K562 (cell line): ENCODE data around the gene C4BPB. TPM values are rescaled to one million over a fixed set of nuclear protein-coding genes. Genes with fewer than 3 reads are reported as not detected.

Experiments used
- ASH1L ChIP-seq: fragments of 450-650 bp; IDR thresholded peaks from 2 replicates; pipeline ENCODE4 v1.6.1; 2018; ENCODE audit warnings: borderline replicate concordance, mild to moderate bottlenecking, low read depth; ENCODE audit not compliant: partially characterized antibody
- BCL6 ChIP-seq: fragments of 250-450 bp; sonication (Bioruptor Pico); IDR thresholded peaks from 2 replicates; pipeline ENCODE4 v1.4.0; 2020
- CEBPG ChIP-seq, 3 experiments: fragments of 200-800 bp in 1 of 3; sonication (Bioruptor generic) in 1 of 3; sonication (generic) in 1 of 3; formaldehyde crosslinking in 1 of 3; IDR thresholded peaks in 2 of 3; conservative IDR thresholded peaks in 1 of 3; 2 replicates each; pipeline versions ENCODE4 v1.6.1 to v1.8.0; 2016 to 2022; ENCODE audit warnings: missing compliant biosample characterization in 2 of 3, missing genetic modification characterization in 2 of 3, mild to moderate bottlenecking in 1 of 3, missing genetic modification reagents in 1 of 3
- E2F3 ChIP-seq: fragments of 250-450 bp; sonication (Bioruptor Pico); IDR thresholded peaks from 2 replicates; pipeline ENCODE4 v1.4.0; 2020; ENCODE audit warnings: mild to moderate bottlenecking
- HBP1 ChIP-seq: fragments of 450-650 bp; formaldehyde crosslinking; IDR thresholded peaks from 2 replicates; pipeline ENCODE4 v1.4.0; 2022; ENCODE audit warnings: missing genetic modification characterization
- HLTF ChIP-seq: fragments of 450-650 bp; IDR thresholded peaks from 2 replicates; pipeline ENCODE4 v1.6.1; 2016
- KDM5B ChIP-seq: fragments of 200-600 bp; sonication (generic); IDR thresholded peaks from 2 replicates; pipeline ENCODE4 v1.6.1; 2012; ENCODE audit warnings: low read depth, mild to moderate bottlenecking, moderate library complexity, low read length, control low read depth, inconsistent platforms; ENCODE audit not compliant: insufficient replicate concordance
- LEF1 ChIP-seq: fragments of 450-650 bp; IDR thresholded peaks from 2 replicates; pipeline ENCODE4 v1.6.1; 2016; ENCODE audit warnings: mild to moderate bottlenecking
- MAFF ChIP-seq: IDR thresholded peaks from 2 replicates; pipeline ENCODE4 v1.6.1; 2012; ENCODE audit warnings: low read length, improper control_type of control experiment
- MCM2 ChIP-seq: fragments of 450-650 bp; IDR thresholded peaks from 2 replicates; pipeline ENCODE4 v1.6.1; 2017; ENCODE audit warnings: low read depth, mild to moderate bottlenecking
- MYBL2 ChIP-seq, 2 experiments: fragments of 450-650 bp in 1 of 2; sonication (generic) in 1 of 2; formaldehyde crosslinking in 1 of 2; IDR thresholded peaks; 2 replicates each; pipeline versions ENCODE4 v1.6.1 to v1.8.1; 2017 to 2022; ENCODE audit warnings: borderline replicate concordance in 1 of 2, inconsistent platforms in 1 of 2, low read depth in 1 of 2, mild to moderate bottlenecking in 1 of 2, missing genetic modification reagents in 1 of 2, moderate library complexity in 1 of 2
- PHF20 ChIP-seq: fragments of 450-650 bp; IDR thresholded peaks from 2 replicates; pipeline ENCODE4 v1.6.1; 2018; ENCODE audit not compliant: partially characterized antibody
- SAP30 ChIP-seq: fragments of 200-600 bp; sonication (generic); IDR thresholded peaks from 2 replicates; pipeline ENCODE4 v1.6.1; 2012; ENCODE audit warnings: borderline replicate concordance, low read depth, mild to moderate bottlenecking, moderate library complexity, low read length, control low read depth, inconsistent platforms; ENCODE audit not compliant: insufficient read depth, poor library complexity, severe bottlenecking
- SMAD2 ChIP-seq: fragments of 150-350 bp; IDR thresholded peaks from 2 replicates; pipeline ENCODE4 v1.6.1; 2014; ENCODE audit warnings: low read depth, mild to moderate bottlenecking, low read length
- THAP7 ChIP-seq: fragments of 250-450 bp; sonication (Bioruptor Pico); IDR thresholded peaks from 2 replicates; pipeline ENCODE4 v1.5.0; 2021
- TOE1 ChIP-seq, 2 experiments: fragments of 450-650 bp in 1 of 2; sonication (generic) in 1 of 2; formaldehyde crosslinking in 1 of 2; IDR thresholded peaks; 2 replicates each; pipeline versions ENCODE4 v1.7.1 to v1.8.0; 2016 to 2022; ENCODE audit warnings: borderline replicate concordance in 2 of 2, mild to moderate bottlenecking in 2 of 2, antibody characterized with exemption in 1 of 2, inconsistent platforms in 1 of 2, low read depth in 1 of 2, missing genetic modification reagents in 1 of 2, moderate library complexity in 1 of 2
- ZNF140 ChIP-seq: fragments of 250-450 bp; sonication (Bioruptor Pico); IDR thresholded peaks from 2 replicates; pipeline ENCODE4 v1.8.0; 2021; ENCODE audit warnings: moderate library complexity, mild to moderate bottlenecking, inconsistent platforms
- ZNF239 ChIP-seq: fragments of 250-450 bp; sonication (Bioruptor Pico); IDR thresholded peaks from 2 replicates; pipeline ENCODE4 v1.4.0; 2020; ENCODE audit warnings: mild to moderate bottlenecking
- ZNF24 ChIP-seq: fragments of 450-650 bp; IDR thresholded peaks from 2 replicates; pipeline ENCODE4 v1.6.1; 2016
- ZNF280A ChIP-seq: fragments of 450-650 bp; IDR thresholded peaks from 2 replicates; pipeline ENCODE4 v1.6.1; 2018; ENCODE audit warnings: mild to moderate bottlenecking, low read depth; ENCODE audit not compliant: partially characterized antibody
- ZNF280B ChIP-seq: fragments of 250-450 bp; sonication (Bioruptor Pico); IDR thresholded peaks from 2 replicates; pipeline ENCODE4 v1.5.1; 2021; ENCODE audit warnings: mild to moderate bottlenecking
- ZNF584 ChIP-seq: fragments of 200-800 bp; sonication (Bioruptor generic); IDR thresholded peaks from 2 replicates; pipeline ENCODE4 v1.6.1; 2016; ENCODE audit warnings: low read depth, mild to moderate bottlenecking, missing genetic modification characterization, missing compliant biosample characterization
- ZNF644 ChIP-seq: fragments of 200-800 bp; sonication (Bioruptor generic); IDR thresholded peaks from 2 replicates; pipeline ENCODE4 v1.6.1; 2016; ENCODE audit warnings: low read depth, missing genetic modification characterization, missing compliant biosample characterization
- polyA plus RNA-seq, 8 experiments: library from polyadenylated mRNA; depleted of rRNA in 4 of 8; stranded (reverse) in 5 of 8; unstranded in 3 of 8; fragments of >200 nt; fragmentation: Nextera tagmentation in 2 of 8; fragmentation: Illumina TruSeq in 1 of 8; extraction: Ambion mirVana in 2 of 8; extraction: Trizol in 1 of 8; gene quantifications; 2 replicates each; pipeline versions ENCODE4 v1.2.1 to v1.2.3, GENCODE V29; 2011 to 2014; ENCODE audit warnings: inconsistent platforms in 1 of 8, missing spikeins in 1 of 8
- total RNA-seq, 7 experiments: library from RNA; depleted of rRNA in 6 of 7; stranded (reverse); fragments of >200 nt in 6 of 7; fragmentation: Illumina TruSeq in 2 of 7; extraction: Trizol in 2 of 7; gene quantifications; 2 replicates each; pipeline versions ENCODE4 v1.2.1 to v1.2.3, GENCODE V29; 2011 to 2021; ENCODE audit warnings: low replicate concordance in 1 of 7

C4BPB gene
- total and polyA plus RNA-seq, 9 of the 15 experiments (the other 6 are each of a cell fraction or from before 2014, with no cell fraction given) = not detected

- no peak for TF ChIP-seq MAFF
- no peak for TF ChIP-seq KDM5B
- TF ChIP-seq MCM2 = no peak
- no peak for TF ChIP-seq ZNF584 (CRISPR knock-in tag)
- no peak for TF ChIP-seq ZNF24
- TF ChIP-seq ZNF140 (CRISPR knock-in tag) = no peak
- no peak for TF ChIP-seq THAP7
- TF ChIP-seq ZNF280A = peak; percentile 94
- TF ChIP-seq HLTF = peak; percentile 74; the same call in 1 of the 2 replicates
- no peak for TF ChIP-seq PHF20
- no peak for TF ChIP-seq ZNF644
- no peak for TF ChIP-seq E2F3 (CRISPR knock-in tag)
- no peak for TF ChIP-seq ASH1L
- TF ChIP-seq BCL6 (CRISPR knock-in tag) = no peak
- no peak for TF ChIP-seq ZNF239 (CRISPR knock-in tag)
- TF ChIP-seq MYBL2 (IDR thresholded peaks at IDR 0.05; ENCODE audit: low read depth) = no peak
- no peak for TF ChIP-seq MYBL2 (CRISPR knock-in tag; IDR thresholded peaks at IDR 0.05; ENCODE audit: borderline replicate concordance)
- TF ChIP-seq LEF1 = peak; percentile 10; the same call in 1 of the 2 replicates
- TF ChIP-seq TOE1 (IDR thresholded peaks at IDR 0.05; ENCODE audit: borderline replicate concordance) = no peak
- no peak for TF ChIP-seq TOE1 (CRISPR knock-in tag; IDR thresholded peaks at IDR 0.05; ENCODE audit: borderline replicate concordance, low read depth)
- TF ChIP-seq CEBPG (CRISPR knock-in tag; IDR thresholded peaks at IDR 0.05) = no peak
- peak; percentile 38 to 44; a peak in 2 of 4 replicates for TF ChIP-seq CEBPG (tag; conservative IDR thresholded peaks at IDR 0.05 in 1 of 2, IDR thresholded peaks at IDR 0.05 in 1 of 2)
- TF ChIP-seq HBP1 (CRISPR knock-in tag) = no peak
- no peak for TF ChIP-seq SMAD2
- TF ChIP-seq ZNF280B (CRISPR knock-in tag) = peak; percentile 92
- no peak for TF ChIP-seq SAP30
Measured at GRCh38 chr1:207129053-207129452, 40.4 kb downstream of the C4BPB start (continued).
